ENCODE data around the gene DLG2. TPM values are rescaled to one million over a fixed set of nuclear protein-coding genes. Genes with fewer than 3 reads are reported as not detected.

DLG2 gene
- total RNA-seq, 1 donor from 2014 or later: 0.18 TPM

DNA sequence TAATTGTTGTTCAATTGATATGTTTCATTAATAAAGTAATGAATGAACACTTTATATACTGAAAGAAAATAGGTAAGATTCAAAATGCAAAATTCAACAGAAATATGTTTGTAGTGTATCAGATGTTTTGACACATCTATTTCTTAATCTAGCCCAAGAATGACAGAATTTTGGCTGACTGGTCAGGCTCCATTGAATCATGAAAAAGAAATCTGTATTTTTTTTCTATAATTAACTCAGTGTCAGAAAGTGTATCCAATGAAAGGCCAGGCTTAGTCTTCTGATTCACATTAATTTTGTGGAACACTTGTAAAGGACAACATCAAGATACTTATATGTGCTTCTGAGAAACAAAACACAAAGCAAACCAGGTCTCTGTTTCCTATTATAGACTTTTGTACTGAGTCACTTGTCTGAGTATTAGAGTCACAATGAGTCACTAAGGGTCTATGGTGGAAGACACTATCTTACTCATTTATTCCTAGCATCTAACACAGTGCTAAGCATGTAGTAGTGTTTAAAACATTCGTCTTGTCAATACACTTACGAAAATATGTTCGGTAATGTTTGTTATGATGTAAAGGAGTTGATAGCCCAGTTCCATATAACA is 2043.3 kb downstream of the DLG2 start:
- no peak for DNase-seq (ENCODE audit: extremely low read depth, low read depth, low spot score)

DNA sequence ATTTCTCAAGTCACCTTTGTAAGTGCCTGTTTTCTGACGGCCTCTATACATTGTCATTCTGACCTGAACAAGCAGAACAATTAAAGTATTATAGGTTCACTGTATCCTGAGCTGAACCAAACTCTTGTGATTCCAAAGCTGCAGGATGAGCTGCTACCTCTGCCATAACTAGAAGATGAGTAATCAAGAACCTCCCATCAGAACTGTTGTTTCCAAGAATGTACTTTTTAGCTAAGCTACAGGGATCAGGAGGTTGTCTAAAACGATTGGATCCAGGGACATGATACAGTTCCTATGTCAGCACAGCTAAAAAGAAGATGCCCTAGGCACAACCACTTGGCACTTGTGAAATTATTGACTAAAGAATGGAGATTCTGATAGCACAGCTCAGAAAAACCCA is 2052.6 kb downstream of the DLG2 start:
- DNase-seq (ENCODE audit: extremely low read depth, low read depth, low spot score): no peak

- DNase-seq (ENCODE audit: extremely low read depth, low read depth, low spot score): no peak
Measured at GRCh38 chr11:83572581-83573496, 2054.3 kb downstream of the DLG2 start.

GRCh38 chr11:83571302-83571701 is 2055.8 kb downstream of the DLG2 start:
- no peak for DNase-seq (ENCODE audit: extremely low read depth, low read depth, low spot score)

DNA sequence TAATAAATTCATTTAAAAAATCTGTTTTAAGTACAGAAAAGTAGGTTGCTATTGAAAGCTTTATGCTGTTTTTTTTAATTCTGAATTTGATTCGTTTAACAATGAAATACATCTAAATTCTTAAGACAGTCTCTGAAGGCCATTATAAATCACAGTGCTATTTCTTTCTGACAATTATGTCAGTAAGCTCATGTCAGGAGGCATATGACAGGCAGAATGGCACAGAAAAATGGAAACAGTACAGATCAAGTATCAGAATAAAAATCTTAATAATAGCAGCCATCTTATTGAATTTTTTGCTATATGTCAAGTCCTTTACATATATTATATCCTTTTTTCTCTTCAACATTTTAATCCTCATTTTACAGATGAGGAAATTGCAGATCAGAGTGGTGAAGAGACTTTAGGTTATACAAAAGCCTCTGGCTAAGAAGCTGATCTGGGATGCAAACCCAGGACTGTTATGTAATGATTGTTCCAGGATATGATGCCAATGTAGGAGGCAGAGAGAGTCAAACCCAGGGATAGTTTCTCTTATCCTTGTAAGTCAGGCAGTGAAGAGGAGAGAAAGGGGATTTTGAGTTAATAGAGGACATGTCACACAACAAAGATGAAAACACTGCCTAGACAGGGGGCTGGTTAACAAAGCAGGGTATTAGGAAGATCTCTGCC is 2057.9 kb downstream of the DLG2 start:
- DNase-seq (ENCODE audit: extremely low read depth, low read depth, low spot score): no peak

DNA sequence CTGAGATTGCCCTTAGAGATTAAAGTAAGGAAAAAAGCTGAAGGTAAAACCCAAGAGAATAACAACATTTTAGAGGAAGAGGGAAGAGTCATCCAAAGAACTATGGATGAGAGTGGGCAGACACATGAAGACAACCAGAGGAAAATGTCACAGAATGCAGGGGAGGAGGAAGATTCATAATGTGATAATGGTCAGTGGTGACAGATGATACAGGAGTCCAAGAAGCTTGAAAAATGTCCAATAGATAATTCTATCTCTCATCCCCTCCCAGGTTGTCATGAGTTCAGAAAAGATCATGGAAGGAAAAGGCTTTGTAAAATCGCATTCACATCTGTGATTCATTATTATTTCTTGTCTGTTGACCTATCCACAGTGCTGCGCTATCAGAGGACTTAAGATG is 2058.6 kb downstream of the DLG2 start:
- no peak for DNase-seq (ENCODE audit: extremely low read depth, low read depth, low spot score)

GRCh38 chr11:83566950-83567349 is 2060.2 kb downstream of the DLG2 start:
- no peak for DNase-seq (ENCODE audit: extremely low read depth, low read depth, low spot score)

GRCh38 chr11:83564870-83565269 is 2062.3 kb downstream of the DLG2 start:
- no peak for DNase-seq (ENCODE audit: extremely low read depth, low read depth, low spot score)

- DNase-seq (ENCODE audit: extremely low read depth, low read depth, low spot score): no peak
Measured at GRCh38 chr11:83558281-83558680, 2068.9 kb downstream of the DLG2 start.

DNA sequence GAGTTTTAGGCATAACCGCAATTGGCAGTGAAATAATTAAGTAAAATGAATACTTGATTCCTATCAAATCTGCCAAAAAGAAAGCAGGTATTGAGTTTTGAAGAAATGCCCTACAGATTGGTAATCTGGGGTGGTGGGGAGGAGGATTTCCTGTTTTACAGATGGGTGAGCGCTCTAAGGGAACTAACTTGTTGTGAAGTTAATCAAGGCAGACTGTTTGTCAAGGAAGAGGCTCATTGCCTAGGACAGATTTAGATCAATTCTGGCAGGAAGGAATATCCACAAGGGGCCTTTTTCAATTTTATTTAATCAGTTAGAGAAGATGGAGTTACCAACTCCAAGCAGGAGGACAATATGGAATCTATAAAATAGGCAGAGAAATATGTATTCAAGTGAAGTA is 2069.5 kb downstream of the DLG2 start:
- DNase-seq (ENCODE audit: extremely low read depth, low read depth, low spot score): no peak

- no peak for DNase-seq (ENCODE audit: extremely low read depth, low read depth, low spot score)
Measured at GRCh38 chr11:83554876-83555275, 2072.3 kb downstream of the DLG2 start.

DNA sequence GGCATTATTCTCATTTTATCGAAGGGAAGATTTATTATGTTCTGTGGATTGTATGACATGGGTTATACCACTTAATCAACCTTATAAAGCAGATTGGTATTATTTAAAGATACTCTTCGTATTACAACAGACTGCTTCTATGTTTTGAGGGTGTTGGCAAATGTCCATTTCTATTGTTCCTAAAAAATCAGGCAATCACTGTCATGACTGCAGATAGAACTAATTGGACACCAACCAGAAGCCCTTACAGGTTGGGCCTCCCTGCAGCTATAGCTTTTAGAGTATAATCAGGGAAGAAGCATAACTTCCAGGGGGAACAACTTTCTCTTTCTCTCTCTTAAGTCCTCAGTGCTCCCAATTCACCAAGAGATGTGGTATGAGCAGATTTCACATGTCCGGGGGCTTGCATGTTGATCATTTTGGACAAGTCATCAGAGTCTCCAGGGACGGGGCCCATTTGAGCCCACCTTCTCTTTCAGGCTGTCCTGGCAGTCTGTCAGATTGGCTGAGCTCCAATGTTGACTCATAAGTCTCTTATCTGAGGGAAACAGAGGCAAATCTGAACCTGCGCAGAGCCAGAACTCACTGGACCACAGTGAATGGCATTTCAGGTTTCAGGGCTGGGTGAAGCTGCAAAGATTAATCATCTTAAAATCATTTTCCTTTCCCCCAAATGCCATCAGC is 2077.0 kb downstream of the DLG2 start:
- DNase-seq (ENCODE audit: extremely low read depth, low read depth, low spot score): no peak

DNA sequence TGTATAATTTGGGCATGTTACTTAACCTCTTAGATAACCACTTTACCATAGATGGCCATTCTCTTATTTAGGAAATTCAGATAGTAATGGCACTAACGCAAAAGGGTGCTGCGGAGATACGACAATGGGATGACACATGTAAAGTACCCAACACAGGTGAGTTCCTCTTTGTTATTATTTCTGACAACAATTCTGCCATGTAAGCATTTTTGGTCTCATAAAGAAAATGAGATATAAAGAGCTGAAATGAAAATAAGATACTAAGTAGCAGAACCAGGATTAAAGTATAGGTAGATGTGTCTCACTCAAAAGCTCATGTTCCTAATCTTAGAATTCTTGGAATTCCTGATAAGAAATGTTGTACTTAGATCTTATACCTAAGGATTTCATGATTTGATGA is 2080.8 kb downstream of the DLG2 start:
- DNase-seq (ENCODE audit: extremely low read depth, low read depth, low spot score): no peak

DNA sequence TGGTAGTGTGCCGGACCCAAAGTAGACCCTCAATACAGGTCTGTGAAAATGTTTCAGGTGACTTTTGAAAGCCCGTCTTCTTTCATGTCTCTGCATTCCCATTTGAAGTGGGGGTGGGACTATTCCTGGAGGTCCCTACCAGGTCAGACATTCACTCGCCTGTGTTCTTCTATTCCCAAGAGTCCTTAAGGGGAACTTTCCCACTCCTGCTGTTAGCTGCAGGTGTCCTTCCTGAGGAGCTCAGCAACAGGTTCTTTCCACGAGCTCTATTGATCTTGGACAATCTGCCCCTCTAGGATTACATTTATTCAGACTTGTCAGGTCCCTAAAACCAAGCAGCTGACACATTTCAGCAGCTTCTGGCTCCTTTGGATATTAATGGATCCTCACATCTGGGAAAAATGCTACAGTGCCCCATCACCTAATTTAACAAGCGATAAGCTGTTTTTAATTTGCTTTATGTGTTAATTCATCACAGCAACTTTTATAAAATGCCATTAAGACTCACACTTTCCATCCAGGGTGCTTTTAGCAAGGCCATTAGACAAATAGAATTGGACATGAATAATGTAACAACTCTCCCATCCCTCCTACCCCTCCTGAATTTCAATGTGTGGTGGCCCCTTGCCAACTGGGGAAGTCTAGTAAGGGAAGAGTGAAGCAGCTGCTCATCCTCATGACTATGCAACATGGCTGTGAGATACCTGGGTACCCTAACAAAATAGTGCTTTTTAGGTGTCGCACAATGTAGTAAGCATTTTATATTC is 2081.5 kb downstream of the DLG2 start:
- DNase-seq (ENCODE audit: extremely low read depth, low read depth, low spot score): no peak

DNA sequence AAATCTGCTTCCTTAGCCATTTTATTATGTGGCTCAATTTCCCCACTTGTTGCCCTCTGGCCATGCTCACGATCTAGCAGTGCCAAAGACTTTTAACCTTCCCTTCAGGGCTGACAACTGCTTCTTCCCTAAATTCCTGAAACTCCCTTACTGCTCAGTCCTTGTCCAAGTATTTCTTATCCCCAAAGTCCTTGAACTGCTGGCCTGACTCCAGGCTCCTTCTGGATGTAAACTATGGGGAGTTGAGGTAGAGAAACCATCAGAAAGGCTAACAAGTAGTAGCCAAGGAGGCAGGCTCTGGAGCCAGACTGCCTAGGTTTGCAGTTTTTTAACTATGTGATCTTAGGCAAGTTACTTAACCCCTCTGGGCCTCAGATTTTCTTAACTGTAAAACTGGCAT is 2082.3 kb downstream of the DLG2 start:
- DNase-seq (ENCODE audit: extremely low read depth, low read depth, low spot score): no peak

- no peak for DNase-seq (ENCODE audit: extremely low read depth, low read depth, low spot score)
Measured at GRCh38 chr11:83543706-83544439, 2083.3 kb downstream of the DLG2 start.

- DNase-seq (ENCODE audit: extremely low read depth, low read depth, low spot score): no peak
Measured at GRCh38 chr11:83542861-83543260, 2084.3 kb downstream of the DLG2 start.

GRCh38 chr11:83540728-83541127 is 2086.4 kb downstream of the DLG2 start:
- DNase-seq (ENCODE audit: extremely low read depth, low read depth, low spot score): no peak

GRCh38 chr11:83540112-83540675 is 2086.9 kb downstream of the DLG2 start:
- no peak for DNase-seq (ENCODE audit: extremely low read depth, low read depth, low spot score)

Measured in glomerular endothelial cell (primary cell).